ENCODE measurements around the gene TENM4.

The TENM4 gene

DNA sequence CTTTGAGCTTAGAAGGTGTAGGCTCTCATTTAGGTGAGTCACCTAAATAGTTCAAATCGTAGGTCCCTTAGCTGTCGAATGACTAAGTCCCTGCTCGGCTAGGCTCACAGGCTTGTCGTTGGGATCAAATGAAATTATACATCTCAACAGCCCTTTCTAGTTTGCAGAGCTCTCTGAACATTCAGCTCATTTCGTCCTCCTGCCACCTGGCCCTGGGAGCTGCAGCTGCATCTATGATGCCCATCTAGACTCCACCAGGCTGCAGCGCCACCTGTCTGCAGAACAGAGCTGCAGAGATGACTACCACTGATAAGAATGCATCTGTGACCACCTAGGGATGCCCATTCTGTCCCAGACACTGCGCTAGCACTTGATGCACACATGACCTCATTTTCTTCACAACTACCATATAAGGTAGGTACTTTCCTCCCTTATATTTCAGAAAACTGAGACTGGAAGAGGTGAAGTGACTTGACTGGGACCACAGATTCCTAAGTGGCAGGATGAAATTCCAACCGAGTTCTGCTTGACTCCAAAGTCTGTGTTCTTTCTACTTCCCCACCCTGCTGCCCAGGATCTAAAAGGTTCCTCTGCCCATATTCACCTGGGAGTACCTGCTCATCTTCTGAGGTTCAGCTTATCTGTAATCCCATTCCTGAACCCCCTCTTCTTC is 725.1 kb downstream of the TENM4 start:
- DNase-seq, result peak; percentile 16

DNA sequence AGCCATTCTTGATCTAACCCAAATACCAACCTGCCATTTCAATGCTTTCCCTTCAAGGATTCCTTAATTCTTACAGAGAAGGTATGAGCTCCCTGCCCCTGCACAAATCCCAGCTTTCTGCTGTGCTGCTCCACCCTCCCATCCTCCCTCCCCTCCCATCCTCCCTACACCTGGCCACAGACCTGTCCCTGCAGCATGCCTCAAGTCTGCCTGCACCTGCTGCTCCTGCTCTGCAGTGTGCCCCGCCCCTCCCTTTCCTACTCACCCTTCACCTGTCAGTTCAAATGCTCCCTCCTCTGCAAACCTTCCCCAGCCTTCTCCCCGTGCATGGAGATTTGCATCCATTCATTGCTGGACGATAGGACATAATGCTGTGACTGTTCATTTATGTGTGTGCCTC is 726.3 kb downstream of the TENM4 start:
- no peak for DNase-seq

DNA sequence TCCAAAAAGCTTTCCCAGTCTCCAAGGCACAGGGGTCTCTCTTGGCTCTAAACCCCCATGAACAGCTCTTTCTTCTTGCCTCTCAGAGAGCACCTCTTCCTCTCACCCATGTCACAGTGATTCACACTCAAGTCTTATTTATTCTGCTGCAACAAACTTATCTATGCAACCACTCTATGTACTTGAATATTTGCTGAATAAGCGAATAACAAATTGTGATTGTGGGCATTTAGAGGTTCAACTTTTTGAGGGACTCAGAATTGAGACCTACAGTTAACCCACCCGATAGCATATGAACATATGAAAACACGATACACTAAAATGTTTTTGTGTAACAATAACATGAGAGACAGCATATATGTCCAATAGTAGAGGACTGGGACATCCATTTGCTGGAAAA is 729.1 kb downstream of the TENM4 start:
- DNase-seq, result no peak

GRCh38 chr11:78710417-78710816 is 730.4 kb downstream of the TENM4 start:
- no peak for DNase-seq

DNA sequence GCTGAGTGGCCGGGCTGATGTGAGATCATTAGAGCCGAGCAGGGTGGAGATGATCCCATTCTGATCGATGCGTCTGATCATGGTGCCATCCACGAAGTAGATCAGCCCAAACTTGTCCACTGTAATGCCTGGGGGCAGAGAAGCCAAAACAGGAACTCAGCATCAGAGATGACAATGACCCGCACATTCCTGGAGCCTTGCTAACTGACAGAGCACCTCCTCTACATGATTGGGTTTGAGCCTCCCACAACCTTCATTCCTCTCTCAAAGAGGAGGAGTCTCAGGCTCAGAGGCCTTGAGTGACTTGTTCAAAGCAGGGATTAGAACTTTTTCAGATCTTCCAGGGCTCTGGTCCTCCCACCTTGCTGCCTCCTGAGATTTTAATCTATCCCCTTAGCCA is 732.4 kb downstream of the TENM4 start:
- no peak for DNase-seq

- DNase-seq, result no peak
Observed at GRCh38 chr11:78706551-78706950, 734.3 kb downstream of the TENM4 start.

DNA sequence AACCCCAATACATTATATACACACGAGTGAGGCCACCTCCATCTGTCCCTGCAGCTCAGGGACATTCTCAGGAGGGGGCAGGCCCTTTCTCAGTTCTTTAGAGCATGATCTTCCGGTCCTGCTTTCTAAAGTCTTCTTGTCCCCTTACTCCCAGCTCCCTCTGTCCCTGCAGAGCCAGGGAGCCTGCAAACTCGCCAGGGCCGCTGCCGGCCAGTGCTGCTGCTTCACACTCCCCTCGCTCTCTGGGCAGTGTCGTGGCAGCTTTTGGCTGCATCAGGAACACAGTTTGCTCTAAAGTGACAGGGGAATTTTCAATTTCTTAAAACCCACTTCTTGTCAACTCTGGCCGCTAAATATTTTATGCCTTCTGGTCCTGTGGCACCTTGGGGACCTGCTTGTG is 736.0 kb downstream of the TENM4 start:
- DNase-seq, result no peak

DNA sequence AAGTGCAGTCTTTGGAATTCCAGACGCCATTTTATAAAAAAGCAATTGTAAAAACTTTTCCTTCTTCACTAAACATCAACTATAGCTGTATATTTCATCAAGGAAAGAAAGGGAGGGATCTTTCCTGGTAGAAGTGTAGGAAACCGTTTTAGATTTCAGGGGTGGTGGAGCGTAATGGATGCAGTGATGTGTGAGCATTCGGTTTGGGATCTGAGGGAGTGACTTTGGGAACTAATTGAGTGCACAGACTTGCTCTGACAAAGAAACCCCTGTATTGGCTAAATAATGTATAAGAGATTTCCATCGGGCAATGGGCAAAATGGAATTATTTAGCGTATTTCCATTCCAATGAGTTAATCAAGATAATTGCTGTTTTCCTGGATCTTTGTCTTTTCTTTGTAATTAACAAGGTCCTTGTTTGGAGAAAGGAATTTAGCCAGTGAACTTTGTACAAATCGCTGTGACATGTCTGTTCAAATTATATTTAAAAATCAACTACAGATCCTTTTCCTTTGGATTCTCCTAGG is 741.2 kb downstream of the TENM4 start:
- no peak for DNase-seq

- no peak for DNase-seq
Observed at GRCh38 chr11:78698612-78699011, 742.2 kb downstream of the TENM4 start.

- no peak for DNase-seq
Observed at GRCh38 chr11:78696177-78696576, 744.7 kb downstream of the TENM4 start.

DNA sequence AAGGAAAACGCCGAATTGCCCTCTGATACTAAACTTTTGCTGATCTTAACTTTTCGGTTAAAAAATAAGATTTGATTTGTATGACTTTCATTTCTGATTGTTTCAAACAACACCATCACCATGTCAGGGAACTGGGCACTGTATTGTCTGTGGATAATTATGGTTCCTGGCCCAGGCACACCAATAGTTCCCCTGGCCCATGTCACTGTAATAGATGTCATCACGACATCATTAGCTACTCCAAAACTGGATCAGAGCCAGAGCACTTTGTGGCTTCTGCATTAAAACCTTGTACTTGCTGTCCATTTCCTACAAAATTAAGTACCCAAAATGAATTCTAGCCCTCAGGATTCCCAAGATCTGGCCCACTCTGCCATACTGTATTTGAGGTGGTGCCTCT is 746.7 kb downstream of the TENM4 start:
- DNase-seq, result no peak

DNA sequence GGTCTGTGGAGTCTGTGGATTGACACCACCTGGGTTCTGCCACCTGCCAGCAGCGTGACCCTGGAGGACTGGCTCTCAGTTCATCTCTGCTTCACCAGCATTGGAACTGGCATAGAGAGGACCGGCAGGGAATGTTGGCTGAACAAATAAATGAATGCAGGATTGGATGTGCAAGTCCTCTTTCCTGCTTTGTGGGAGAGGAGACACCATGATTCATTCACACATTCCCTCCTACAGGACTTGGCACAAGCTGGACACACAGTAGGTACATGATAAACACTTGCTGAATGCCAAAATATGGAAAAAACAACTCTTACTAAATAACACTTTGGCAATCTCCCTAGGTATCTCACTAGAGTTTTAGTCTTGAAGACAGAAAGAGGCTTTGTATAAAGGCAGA is 749.6 kb downstream of the TENM4 start:
- no peak for DNase-seq

GRCh38 chr11:78690352-78690987 is 750.4 kb downstream of the TENM4 start:
- no peak for DNase-seq

- DNase-seq, result no peak
Observed at GRCh38 chr11:78689585-78690153, 751.2 kb downstream of the TENM4 start.

- DNase-seq, result no peak
Observed at GRCh38 chr11:78689101-78689500, 751.7 kb downstream of the TENM4 start.

DNA sequence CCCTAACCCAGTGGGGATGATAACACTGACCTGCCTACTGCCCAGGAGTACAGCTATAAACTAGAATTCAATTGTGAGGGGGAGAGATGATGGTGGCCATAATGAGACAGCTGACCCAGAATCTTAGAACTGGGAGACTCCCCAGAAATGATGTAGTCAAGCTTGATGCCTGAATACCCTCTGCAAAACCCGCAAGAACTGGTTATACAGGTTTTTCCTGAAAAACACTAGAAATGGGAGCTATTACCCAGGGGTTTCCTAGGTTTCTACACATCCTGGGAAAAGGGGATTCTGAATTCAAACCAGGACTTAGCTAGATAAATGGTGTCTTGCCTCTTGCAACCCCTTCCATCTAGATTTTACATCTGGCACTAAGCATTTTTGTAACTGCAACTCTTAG is 752.4 kb downstream of the TENM4 start:
- DNase-seq, result no peak

GRCh38 chr11:78685156-78685555 is 755.7 kb downstream of the TENM4 start:
- DNase-seq, result no peak

DNA sequence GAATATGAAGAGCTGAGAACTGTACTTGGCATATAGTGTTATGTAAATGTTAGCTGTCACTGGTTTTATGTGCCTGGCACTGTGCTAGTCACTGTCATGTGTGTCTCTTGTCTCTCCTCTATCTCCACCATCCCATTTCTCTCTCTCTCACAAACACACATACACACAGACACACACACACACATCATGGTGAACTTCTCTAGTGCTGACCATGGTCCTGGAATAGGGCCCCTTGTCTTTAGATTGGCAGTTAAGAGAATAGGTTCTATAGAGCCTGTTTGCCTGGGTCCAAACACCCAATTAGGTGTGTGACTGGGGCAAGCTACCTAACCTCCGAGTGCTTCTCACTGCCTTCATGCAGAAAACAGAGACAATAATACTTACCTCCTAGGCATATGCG is 756.5 kb downstream of the TENM4 start:
- DNase-seq, result no peak

DNA sequence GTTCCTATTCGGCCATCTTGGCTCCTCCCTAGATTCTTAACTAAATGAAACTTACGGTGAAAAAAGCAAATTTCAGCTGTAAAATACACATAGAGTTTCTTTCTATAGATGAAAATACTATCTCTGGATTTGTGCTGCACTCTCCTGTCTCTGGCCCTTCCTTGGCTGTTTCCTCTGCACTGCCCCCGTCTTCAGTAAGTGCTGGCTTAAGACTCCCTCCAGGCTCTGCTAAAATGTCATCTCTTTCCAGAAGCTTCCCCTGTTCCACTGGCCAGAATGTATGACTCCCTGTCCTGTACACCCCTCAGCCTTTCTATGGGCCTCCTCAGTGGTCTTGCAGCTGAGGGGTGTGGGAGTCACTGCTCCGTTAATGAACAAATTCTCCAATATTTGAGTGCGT is 757.1 kb downstream of the TENM4 start:
- DNase-seq, result no peak

- DNase-seq, result no peak
Observed at GRCh38 chr11:78676026-78676557, 764.7 kb downstream of the TENM4 start.

DNA sequence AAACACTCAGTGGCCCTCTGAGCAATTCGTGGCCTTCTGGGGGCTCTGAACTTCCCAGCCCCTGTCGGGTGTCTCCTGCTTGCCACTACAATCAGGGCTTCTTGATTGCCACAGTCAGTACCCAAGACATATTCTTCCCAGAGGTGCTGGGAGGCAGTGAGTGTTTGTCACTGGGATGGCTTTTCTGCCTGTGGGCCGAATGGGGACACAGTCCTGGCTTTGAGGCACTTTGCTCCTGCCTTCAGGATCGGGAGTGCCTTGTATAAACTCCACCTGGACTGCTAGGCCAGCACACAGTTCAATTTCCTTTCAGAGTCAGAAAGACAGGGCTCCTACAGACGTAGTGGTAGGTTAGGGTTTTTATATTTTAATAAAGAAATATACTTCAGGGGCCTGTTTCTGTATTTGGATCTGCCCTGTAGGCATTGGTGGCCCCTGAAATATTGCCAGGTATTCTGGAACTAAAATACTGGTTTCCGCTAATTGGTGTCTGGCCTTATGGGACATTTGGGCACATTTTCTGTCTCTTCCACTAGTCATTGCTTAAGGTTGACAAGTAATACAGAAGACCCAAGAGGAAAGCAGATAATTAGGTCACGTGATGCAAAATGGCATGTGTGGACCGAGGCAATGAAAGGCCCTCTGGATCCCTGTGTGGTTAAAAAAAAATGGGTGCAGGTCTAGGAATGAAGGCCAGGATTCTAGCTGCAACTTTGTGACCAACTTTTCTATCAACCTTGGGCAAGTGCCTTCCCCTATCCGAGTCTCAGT is 767.8 kb downstream of the TENM4 start:
- no peak for DNase-seq

DNA sequence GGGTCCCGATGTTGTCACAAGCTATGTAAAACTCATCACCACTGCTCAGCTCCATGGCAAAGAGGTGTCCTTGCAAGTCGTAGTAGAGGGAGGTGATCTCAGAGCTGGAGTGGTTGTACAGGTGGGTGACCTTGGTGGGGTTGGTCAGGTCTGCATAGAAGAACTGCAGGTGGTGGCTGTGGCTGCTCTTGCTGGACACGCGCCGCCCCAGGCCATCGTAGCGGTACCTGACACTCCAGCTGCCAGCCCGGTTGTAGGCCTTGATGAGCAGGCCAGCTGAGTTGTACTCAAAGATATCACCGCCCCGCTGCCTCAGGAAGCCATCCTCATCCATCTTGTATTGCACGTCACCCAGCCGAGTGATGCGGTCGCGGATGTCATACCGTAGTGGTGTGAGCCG is 771.6 kb downstream of the TENM4 start:
- DNase-seq, result no peak

- DNase-seq, result no peak
Observed at GRCh38 chr11:78667461-78667860, 773.4 kb downstream of the TENM4 start.
